GM18505 (cell line): ENCODE measurements around the gene ABCC2.
A peak's percentile ranks its signal among the peaks of the same experiment; 100 is the strongest.

Source experiments
- ATAC-seq: cut with Tn5 transposase; IDR thresholded peaks from one replicate; pipeline ENCODE4 v1.9.1; 2021; ENCODE audit not compliant: unreplicated experiment
- POLR2A ChIP-seq: IDR thresholded peaks from 4 replicates; pipeline ENCODE4 v1.6.1; 2011; ENCODE audit warnings: borderline replicate concordance; ENCODE audit not compliant: insufficient read depth, insufficient read length; ENCODE audit errors: extremely low read depth

ABCC2 gene

DNA sequence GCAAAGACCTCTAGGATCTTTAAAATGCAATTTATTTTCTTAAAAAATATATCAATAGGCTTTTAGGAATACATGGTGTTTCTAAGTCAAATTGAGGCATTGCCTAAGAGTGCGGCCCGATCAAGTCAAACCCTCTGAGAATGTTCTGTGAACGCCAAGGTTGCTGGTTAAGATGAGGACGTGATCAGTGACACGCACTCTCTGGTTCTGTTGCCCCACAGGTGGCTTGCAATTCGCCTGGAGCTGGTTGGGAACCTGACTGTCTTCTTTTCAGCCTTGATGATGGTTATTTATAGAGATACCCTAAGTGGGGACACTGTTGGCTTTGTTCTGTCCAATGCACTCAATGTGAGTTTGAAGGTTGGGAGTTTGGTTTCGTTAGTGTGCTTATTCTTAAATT is 59.3 kb downstream of the ABCC2 start:
- TF ChIP-seq POLR2A, result no peak
- ATAC-seq, result no peak

DNA sequence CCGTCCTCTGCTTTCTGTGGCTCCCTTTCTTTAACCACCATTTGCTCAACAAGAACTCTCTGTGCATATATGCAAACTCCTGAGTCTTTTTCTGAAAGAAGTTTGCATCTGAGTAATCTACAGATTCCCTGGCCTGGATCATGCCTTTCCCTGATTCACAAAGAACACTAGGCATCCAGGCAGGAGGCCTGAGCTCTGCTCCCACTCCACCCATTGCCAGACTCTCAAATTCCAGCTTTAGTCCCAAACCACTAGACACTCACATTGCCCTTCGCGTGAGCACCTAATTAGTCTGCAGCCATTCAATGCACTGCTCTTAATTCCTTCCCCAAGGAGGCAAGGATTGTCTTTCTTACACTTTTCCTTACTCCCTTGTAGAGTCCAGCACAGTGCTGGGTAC is 60.9 kb downstream of the ABCC2 start:
- TF ChIP-seq POLR2A, result no peak
- ATAC-seq, result no peak

DNA sequence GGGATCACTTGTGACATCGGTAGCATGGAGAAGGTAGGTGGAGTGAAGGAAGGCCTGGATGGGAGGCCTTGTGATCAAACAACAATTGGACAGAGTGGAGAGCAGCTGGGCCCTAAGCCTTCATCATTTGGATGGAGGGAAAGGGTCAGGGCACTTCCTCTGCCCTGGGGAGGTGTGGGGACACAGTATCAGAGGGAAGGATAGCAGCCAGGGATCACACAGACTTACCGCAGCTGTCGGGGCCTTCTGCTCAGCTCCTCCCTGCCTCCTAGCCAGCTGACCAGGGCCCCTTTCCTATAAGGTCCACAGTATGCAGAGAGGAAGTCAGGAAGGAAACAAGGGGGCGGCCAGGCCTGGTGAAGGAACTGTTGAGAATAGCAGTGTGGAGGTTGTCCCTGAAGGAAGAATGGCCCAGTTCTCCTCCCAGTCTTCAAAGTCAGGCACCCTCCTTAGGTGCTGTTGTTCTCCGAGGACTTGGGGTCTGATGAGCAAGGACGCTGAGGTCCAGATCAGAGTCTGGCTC is 62.1 kb downstream of the ABCC2 start:
- no peak for TF ChIP-seq POLR2A
- ATAC-seq, result no peak

DNA sequence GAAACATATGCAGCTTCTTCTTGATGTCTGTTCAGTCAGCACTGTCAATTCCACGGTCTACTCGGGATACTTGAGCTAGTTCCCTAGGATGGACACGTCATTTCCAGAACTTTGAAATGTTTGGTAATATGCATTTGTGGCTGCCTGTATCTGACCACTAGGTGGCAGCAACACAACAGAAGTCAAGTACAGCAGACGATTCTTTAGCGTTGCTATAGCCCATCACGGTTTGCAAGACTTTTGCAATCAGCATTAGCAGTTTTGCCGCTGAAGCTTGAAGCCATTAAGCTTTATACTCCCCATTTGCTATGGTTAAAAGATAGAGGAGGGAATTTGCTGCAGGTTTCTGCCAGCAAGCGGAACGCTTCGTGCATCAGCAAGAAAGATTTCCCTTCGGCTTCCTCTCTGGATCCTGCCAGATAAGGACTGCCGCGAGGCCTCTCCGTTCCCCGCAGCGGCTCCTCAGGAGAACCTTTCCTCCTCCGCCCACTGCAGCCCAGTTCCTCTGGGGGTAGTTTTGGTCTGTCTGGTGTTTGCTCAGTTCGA is 63.5 kb downstream of the ABCC2 start:
- no peak for TF ChIP-seq POLR2A
- ATAC-seq, result peak; percentile 64

DNA sequence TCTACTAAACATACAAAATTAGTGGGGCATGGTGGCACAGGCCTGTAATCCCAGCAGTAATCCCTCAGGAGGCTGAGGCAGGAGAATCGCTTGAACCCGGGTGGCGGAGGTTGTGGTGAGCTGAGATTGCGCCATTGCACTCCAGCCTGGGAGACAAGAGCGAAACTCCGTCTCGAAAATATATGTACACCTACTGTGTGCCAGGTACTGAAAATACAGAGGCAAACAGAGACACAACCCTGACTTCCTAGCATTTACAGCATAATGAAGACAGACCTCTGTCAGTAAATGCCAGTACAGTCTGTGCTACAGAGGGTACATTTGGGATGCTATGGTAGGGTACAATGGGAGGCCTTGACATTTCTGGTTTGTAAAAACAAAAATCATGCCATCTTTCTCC is 66.6 kb downstream of the ABCC2 start:
- no peak for ATAC-seq
- TF ChIP-seq POLR2A, result no peak

DNA sequence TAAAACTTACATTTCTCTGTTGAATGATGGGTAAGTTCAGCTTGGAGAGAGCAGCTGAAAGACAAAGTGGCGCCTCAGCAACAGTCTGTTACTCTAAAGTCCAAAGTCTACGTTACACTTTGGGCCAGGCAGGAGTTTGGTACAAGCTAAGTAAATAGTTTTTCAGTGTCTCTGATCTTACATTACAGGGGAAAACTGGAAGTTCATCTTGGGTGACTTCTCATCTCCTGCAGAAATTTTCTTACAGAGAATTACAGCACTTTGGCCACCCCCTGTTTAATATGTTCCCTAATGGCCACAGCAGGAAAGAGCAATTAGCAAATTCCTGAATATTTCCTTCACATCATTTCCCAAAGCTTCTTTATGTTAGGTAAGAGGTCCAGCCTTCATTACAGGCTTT is 67.1 kb downstream of the ABCC2 start:
- ATAC-seq, result no peak
- TF ChIP-seq POLR2A, result no peak

DNA sequence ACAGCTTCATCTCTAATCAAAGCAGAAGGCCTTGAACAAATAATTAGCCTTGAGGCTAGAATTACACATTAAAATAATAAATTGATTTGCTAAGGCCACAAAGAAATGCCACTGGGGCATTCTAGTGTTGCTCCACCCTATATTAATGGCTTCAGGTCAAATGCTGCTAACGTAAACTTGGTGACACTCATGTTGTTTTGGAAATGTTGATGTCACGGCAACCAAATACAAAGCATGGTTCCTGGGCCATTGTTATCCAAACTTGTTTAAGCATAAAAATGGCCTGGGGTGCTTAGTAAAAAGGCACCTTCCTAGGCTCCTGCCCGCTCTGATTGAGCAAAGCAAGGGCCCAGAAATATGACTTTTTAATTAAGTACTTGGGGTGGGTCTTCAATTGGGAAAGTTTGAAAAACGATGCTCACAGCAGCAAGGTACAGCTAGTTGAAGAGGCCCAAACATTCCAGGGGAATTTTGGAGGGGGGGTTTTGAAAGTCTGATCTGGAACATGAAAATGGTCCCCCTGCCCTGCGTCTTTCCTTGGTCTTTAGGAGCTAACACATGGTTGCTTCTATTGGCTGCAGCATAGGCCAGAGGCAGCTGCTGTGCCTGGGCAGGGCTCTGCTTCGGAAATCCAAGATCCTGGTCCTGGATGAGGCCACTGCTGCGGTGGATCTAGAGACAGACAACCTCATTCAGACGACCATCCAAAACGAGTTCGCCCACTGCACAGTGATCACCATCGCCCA is 67.8 kb downstream of the ABCC2 start:
- TF ChIP-seq POLR2A, result no peak
- ATAC-seq, result no peak

DNA sequence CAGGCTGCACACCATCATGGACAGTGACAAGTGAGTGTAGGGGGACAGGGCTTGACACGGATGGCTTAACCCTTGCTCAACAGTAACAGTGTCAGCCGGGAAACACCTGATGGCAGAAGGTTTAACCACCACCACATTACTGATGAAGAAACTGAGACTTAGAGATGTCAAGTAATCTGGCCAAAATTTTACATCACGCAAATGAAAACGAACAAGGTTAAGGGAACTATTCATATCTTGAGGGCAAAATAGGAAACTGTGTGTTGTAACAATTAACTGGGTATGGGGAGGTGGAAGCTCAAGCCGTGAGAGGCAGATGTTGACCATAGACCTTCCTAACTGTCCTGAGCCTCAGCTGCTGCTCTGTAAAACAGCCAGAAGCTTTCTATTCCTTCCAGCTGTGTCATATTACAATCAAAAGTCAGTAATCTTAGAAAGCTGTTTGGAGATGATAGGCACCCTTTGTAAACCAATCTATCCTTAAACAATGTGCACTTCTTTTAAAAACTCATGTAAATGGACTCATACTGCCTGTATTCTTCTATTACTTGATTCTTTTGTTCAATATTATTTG is 68.4 kb downstream of the ABCC2 start:
- TF ChIP-seq POLR2A, result no peak
- no peak for ATAC-seq

DNA sequence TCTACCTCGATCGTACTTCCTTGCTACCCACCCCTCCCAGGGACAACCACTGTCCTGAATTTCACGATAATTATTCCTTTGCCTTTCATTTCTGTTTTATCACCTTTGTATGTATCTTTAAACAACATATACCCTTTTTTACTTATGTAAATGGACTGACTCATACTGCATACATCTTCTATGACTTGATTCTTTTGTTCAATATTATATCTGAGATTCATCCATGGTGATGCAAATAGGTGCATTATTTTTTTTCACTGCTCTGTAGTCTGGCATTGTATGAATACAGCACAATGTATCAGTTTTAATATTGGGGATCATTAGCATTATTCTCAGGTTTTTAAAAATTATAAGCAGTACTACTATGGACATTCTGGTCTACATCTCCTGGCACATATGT is 69.4 kb downstream of the ABCC2 start:
- ATAC-seq, result no peak

DNA sequence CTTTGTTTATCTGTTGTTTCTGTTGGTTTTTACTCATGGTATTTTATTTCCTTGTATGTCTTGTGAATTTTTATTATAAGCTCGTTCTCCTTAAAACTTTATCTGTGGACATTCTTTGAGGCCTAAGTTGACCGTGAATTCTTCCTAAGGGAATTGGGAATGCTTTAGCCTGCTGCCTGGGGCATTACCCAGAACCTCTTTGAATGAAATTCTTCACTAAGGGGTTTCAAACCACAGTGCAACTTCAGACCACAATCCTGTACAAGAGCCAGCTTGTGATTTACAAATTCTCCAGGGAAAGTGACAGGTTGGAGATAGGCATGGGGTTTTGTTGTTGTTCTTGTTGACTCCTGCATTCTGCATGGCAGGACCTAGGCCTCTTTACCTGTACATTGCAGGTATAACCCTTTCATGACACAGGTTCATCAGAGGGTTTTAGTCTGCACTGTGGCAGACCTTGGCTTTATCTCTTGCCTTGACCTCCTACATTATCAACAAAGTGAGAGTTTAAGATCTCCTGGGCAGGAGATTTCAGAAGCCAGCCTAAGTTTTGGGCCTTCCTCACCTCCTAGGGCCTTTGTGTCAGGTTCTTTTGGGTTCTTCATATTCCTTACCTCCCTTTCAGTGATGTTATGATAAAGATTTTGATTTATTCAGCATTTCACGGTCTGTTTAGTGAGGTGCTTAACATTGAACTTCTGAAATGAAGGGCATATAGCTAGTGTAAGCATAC is 70.2 kb downstream of the ABCC2 start:
- no peak for TF ChIP-seq POLR2A
- no peak for ATAC-seq

More for the DNA sequence above, 69.4 kb downstream of the ABCC2 start:
- no peak for TF ChIP-seq POLR2A

DNA sequence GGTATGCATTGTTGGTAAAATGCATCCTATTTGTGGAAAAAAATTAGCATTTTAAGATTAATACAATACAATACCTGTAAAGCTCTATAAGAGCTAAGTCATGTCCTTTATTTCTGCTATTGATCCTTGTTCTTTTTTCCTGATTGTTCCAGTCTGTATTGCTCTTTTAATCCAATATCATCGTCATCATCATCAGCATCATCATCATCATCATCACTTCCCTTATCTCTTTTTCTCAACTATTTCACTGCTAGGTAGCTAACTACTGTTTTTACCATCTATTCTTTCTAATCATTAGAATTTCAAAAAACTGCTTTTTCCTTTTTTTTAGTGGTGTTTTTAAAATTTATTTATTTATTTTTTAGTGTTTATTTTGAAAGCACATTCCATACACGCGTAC is 71.2 kb downstream of the ABCC2 start:
- TF ChIP-seq POLR2A, result no peak
- no peak for ATAC-seq

DNA sequence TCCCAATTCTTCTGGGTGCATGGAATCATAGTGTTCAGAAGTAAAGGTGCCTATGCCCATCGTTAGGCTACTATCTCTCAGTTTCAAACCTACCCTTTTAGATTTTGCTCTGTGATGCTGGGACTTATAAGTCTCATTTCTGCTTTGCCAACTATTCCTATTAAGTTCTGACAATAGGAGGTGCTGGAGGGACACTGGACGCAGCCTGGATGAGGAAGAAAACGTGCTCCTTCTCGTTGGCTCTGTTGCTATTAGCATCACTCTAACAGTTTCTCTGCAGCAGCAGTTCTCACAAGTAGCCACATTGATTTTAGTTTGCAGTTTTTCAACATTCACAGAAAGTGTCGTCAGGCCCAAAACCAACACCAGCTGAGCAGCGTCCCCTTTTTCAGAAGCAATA is 72.4 kb downstream of the ABCC2 start:
- no peak for ATAC-seq
- no peak for TF ChIP-seq POLR2A

DNA sequence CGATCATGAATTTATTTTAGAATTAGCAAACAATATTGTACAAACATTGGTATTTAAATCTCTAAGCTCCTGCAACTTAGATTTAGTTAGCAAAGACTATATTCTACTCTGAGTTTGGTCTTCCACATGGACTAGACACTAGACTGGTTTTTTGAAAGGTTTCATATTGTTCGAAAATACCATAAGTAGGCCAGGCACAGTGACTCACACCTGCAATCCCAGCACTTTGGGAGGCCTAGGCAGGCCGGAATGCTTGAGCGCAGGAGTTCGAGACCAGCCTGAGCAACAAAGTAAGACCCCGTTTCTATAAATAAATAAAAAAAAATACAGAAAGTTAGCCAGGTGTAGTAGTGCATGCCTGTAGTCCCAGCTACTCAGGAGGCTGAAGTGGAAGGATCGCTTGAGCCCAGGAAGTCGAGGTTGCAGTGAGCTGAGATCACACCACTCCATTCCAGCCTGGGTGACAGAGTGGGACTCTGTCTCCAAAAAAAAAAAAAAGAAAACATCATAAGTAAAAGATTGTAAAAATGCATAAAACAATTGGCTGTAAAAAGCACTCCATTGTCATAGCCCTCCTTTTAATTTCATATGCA is 73.1 kb downstream of the ABCC2 start:
- no peak for TF ChIP-seq POLR2A
- ATAC-seq, result no peak
